ENCODE data around the gene HTR1D.

HTR1D gene

DNA sequence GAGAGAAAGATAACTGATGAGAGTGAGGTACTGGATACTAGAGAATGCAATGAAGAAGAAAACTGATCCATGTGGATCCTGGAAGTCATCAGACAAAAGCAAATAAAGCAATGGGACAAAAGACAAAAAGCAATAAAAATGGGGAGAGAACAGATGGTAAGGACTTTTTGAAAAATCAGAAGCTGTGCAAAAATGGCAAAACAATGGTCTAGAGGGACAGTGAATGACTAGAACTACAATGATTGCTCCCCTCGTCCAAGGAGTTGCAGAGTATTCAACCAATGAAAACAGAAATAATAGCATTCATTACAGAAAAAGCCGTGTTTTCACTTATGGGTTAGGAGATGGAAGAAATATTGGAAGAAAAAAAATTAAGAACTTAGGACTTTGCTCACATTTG is 67.2 kb downstream of the HTR1D start:
- DNase-seq: no peak

DNA sequence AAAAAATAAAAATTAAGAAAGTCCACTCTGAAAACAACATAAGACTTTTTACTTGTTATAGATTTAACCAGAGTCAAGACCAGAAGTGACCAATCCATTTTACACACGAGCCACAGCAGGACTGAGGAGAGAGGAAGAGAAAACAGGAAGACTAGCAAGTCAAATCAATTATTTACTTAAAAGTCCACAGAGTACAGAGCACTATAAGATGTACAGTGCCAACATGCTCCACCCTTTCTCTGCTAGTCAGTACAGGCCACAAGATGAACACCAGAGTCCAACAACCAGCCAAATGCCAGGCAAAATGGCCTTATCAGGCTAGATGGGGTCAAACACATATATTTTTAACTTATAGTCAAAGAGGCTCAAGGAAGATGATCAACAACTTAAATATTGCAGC is 68.2 kb downstream of the HTR1D start:
- DNase-seq: no peak

DNA sequence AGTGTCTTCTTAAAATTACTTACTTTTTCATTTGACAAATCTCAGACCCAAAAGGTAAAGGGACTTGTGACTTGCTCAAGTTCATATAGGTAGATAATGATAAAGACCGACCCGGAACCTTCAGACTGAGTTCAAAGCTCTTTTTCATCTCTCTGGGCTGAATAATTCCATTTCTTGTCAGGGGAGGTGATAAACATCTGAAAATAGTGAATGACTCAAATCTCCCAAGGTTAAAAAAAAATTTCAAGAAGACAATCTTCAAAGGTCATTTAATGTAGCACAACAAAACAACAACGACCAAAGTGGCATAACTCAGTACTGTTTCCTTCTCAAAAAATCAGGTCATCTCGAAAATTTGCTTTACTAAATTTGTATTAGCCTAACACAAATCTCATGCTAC is 69.2 kb downstream of the HTR1D start:
- DNase-seq: no peak

All from inflammatory macrophage treated with lipopolysaccharide for 1 hour (primary cell).